ENCODE measurements around the gene UFL1.

Gene UFL1

GRCh38 chr6:96522465-96523009 lies 931 bp downstream of the UFL1 start:
- peak in 1 of 2 experiments; percentile 14 for DNase-seq (ENCODE audit: low read depth in 1 of 2, low spot score in 1 of 2)
- peak overlapping the region; percentile 81 for H3K4me3 ChIP-seq (replicated peaks; ENCODE audit: insufficient read depth, low read length)
- H3K27ac ChIP-seq (replicated peaks), result peak overlapping the region; percentile 85
- TF ChIP-seq, protein P1, sequence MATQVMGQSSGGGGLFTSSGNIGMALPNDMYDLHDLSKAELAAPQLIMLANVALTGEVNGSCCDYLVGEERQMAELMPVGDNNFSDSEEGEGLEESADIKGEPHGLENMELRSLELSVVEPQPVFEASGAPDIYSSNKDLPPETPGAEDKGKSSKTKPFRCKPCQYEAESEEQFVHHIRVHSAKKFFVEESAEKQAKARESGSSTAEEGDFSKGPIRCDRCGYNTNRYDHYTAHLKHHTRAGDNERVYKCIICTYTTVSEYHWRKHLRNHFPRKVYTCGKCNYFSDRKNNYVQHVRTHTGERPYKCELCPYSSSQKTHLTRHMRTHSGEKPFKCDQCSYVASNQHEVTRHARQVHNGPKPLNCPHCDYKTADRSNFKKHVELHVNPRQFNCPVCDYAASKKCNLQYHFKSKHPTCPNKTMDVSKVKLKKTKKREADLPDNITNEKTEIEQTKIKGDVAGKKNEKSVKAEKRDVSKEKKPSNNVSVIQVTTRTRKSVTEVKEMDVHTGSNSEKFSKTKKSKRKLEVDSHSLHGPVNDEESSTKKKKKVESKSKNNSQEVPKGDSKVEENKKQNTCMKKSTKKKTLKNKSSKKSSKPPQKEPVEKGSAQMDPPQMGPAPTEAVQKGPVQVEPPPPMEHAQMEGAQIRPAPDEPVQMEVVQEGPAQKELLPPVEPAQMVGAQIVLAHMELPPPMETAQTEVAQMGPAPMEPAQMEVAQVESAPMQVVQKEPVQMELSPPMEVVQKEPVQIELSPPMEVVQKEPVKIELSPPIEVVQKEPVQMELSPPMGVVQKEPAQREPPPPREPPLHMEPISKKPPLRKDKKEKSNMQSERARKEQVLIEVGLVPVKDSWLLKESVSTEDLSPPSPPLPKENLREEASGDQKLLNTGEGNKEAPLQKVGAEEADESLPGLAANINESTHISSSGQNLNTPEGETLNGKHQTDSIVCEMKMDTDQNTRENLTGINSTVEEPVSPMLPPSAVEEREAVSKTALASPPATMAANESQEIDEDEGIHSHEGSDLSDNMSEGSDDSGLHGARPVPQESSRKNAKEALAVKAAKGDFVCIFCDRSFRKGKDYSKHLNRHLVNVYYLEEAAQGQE (IDR thresholded peaks at IDR 0.05; ENCODE audit: insufficient replicate concordance, low read depth), result no peak
- TF ChIP-seq SPI1 (IDR thresholded peaks at IDR 0.05; ENCODE audit: borderline replicate concordance, low read depth) (no peak), CTCF (IDR thresholded peaks at IDR 0.05; ENCODE audit: insufficient read depth, low read length) (no peak), GABPA (IDR thresholded peaks at IDR 0.05; ENCODE audit: low read depth) (no peak), POLR2AphosphoS5 (IDR thresholded peaks at IDR 0.05; ENCODE audit: low read depth) (no peak)
- no peaks in the 10 kb centered on the region for H3K27me3 ChIP-seq (ENCODE audit: insufficient read depth, poor library complexity, severe bottlenecking)

DNA sequence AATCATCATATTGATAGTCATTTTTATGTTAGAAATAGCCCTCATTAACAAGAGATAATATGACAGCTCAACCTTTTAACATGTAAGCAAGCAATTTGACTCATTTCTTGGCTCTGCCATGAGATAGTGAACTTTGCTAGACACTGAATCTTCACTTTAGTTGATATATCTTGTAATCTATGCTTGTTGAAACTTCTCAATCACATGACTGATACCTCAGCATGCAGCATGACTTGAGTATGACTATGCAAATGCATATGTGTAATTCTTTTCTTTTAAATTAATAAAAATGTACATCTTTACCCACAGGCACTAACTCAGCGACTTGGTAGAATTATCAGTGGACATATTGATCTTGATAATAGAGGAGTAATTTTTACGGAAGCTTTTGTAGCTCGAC lies 6.6 kb downstream of the UFL1 start:
- DNase-seq (ENCODE audit: low read depth in 1 of 2, low spot score in 1 of 2), result no peak
- no peak overlapping the region for H3K4me3 ChIP-seq (replicated peaks; ENCODE audit: insufficient read depth, low read length)
- H3K27ac ChIP-seq (replicated peaks), result no peak overlapping the region
- H3K27me3 ChIP-seq (ENCODE audit: insufficient read depth, poor library complexity, severe bottlenecking), result no peaks in the 10 kb centered on the region
- no peak for TF ChIP-seq POLR2AphosphoS5 (IDR thresholded peaks at IDR 0.05; ENCODE audit: low read depth)
- TF ChIP-seq, protein P1 (IDR thresholded peaks at IDR 0.05; ENCODE audit: insufficient replicate concordance, low read depth), result no peak
- no peak for TF ChIP-seq SPI1 (IDR thresholded peaks at IDR 0.05; ENCODE audit: borderline replicate concordance, low read depth)
- TF ChIP-seq GABPA (IDR thresholded peaks at IDR 0.05; ENCODE audit: low read depth), result no peak
- TF ChIP-seq CTCF (IDR thresholded peaks at IDR 0.05; ENCODE audit: insufficient read depth, low read length), result no peak

GRCh38 chr6:96532399-96532798 lies 10.8 kb downstream of the UFL1 start:
- Histone ChIP-seq H3K27ac (replicated peaks) (no peak overlapping the region), H3K27me3 (ENCODE audit: insufficient read depth, poor library complexity, severe bottlenecking) (no peaks in the 10 kb centered on the region), H3K4me3 (replicated peaks; ENCODE audit: insufficient read depth, low read length) (no peak overlapping the region)
- DNase-seq (ENCODE audit: low read depth in 1 of 2, low spot score in 1 of 2), result no peak
- TF ChIP-seq SPI1 (IDR thresholded peaks at IDR 0.05; ENCODE audit: borderline replicate concordance, low read depth) (no peak), GABPA (IDR thresholded peaks at IDR 0.05; ENCODE audit: low read depth) (no peak), POLR2AphosphoS5 (IDR thresholded peaks at IDR 0.05; ENCODE audit: low read depth) (no peak), CTCF (IDR thresholded peaks at IDR 0.05; ENCODE audit: insufficient read depth, low read length) (no peak)
- TF ChIP-seq, protein P1 (IDR thresholded peaks at IDR 0.05; ENCODE audit: insufficient replicate concordance, low read depth), result no peak
